Keratinocyte (primary cell): ENCODE measurements around the gene RBM38. TPM values are rescaled to one million over a fixed set of nuclear protein-coding genes. Genes with fewer than 3 reads are reported as not detected.

Experiments used
- DNase-seq: peaks from one replicate; pipeline ENCODE4 v3.0.0-alpha.2; 2011; ENCODE audit warnings: low read depth, missing footprints, low spot score
- FAIRE-seq: peaks from 2 replicates; lab custom pipeline; 2011; peaks lifted over from hg19 to GRCh38; lab: Jason Lieb, UNC
- H2AFZ ChIP-seq: 2 replicates; pipeline ENCODE4 v1.6.0; 2012; ENCODE audit warnings: low read length, control low read depth, inconsistent platforms; ENCODE audit not compliant: control insufficient read depth
- H3K27ac ChIP-seq: 2 replicates; pipeline ENCODE4 v1.5.1; 2011; ENCODE audit warnings: low read length; ENCODE audit not compliant: control insufficient read depth, insufficient read depth
- H3K27me3 ChIP-seq: 3 replicates; pipeline ENCODE4 v1.6.0; 2011; ENCODE audit warnings: low read length; ENCODE audit not compliant: control insufficient read depth, insufficient read depth; ENCODE audit errors: extremely low read depth
- H3K36me3 ChIP-seq, 2 experiments: 2 replicates in 1 of 2; 3 replicates in 1 of 2; pipeline ENCODE4 v1.5.1; 2011; ENCODE audit warnings: low read length in 2 of 2, mild to moderate bottlenecking in 1 of 2; ENCODE audit not compliant: control insufficient read depth in 2 of 2, insufficient read depth in 2 of 2; ENCODE audit errors: extremely low read depth in 1 of 2
- H3K4me1 ChIP-seq: 3 replicates; pipeline ENCODE4 v1.5.1; 2011; ENCODE audit warnings: low read length; ENCODE audit not compliant: control insufficient read depth, insufficient read depth; ENCODE audit errors: extremely low read depth
- H3K4me2 ChIP-seq: 3 replicates; pipeline ENCODE4 v1.6.0; 2011; ENCODE audit warnings: low read depth, low read length; ENCODE audit not compliant: control insufficient read depth, insufficient read depth; ENCODE audit errors: extremely low read depth
- H3K4me3 ChIP-seq, 3 experiments: fragments of 200-600 bp in 1 of 3; sonication (generic) in 1 of 3; 2 replicates in 2 of 3; 3 replicates in 1 of 3; pipeline ENCODE4 v1.5.1; 2011 to 2016; ENCODE audit warnings: low read length in 3 of 3, mild to moderate bottlenecking in 3 of 3, control low read depth in 2 of 3, inconsistent platforms in 1 of 3, low read depth in 1 of 3, mixed read lengths in 1 of 3, mixed run types in 1 of 3, moderate library complexity in 1 of 3; ENCODE audit not compliant: control insufficient read depth in 2 of 3, insufficient read depth in 2 of 3; ENCODE audit errors: extremely low read depth in 1 of 3
- H3K79me2 ChIP-seq: 2 replicates; pipeline ENCODE4 v1.6.0; 2012; ENCODE audit warnings: low read length; ENCODE audit not compliant: control insufficient read depth, insufficient read depth
- H3K9ac ChIP-seq: 3 replicates; pipeline ENCODE4 v1.6.0; 2011; ENCODE audit warnings: low read length; ENCODE audit not compliant: control insufficient read depth, insufficient read depth; ENCODE audit errors: extremely low read depth
- H3K9me1 ChIP-seq: 3 replicates; pipeline ENCODE4 v1.6.0; 2011; ENCODE audit warnings: low read length; ENCODE audit not compliant: control insufficient read depth, insufficient read depth; ENCODE audit errors: extremely low read depth
- H3K9me3 ChIP-seq: 2 replicates; pipeline ENCODE4 v1.5.1; 2012; ENCODE audit warnings: low read depth, low read length; ENCODE audit not compliant: control insufficient read depth
- H4K20me1 ChIP-seq: 3 replicates; pipeline ENCODE4 v1.6.0; 2011; ENCODE audit warnings: low read length; ENCODE audit not compliant: control insufficient read depth, insufficient read depth; ENCODE audit errors: extremely low read depth
- EZH2 ChIP-seq: IDR thresholded peaks from one replicate; pipeline ENCODE4 v1.6.1; 2012; ENCODE audit warnings: inconsistent platforms, mild to moderate bottlenecking, low read length, moderate library complexity
- dilution Hi-C: fragments of 300-500 bp; cut with MboI; formaldehyde crosslinking; loops from one replicate; pipeline ENCODE4 v1.7.0; 2020; ENCODE audit warnings: low sequenced_read_pairs; ENCODE audit not compliant: extremely low pct_ligation_motif_present
- polyA plus RNA-seq, 5 experiments: library from polyadenylated mRNA; depleted of rRNA in 3 of 5; stranded (reverse) in 3 of 5; stranded (forward) in 1 of 5; unstranded in 1 of 5; fragments of >200 nt; gene quantifications; 1 replicate in 1 of 5; 2 replicates in 3 of 5; 3 replicates in 1 of 5; pipeline versions ENCODE4 v1.2.1 to v1.2.3, GENCODE V29; 2011 to 2012; ENCODE audit warnings: missing spikeins in 2 of 5, low read depth in 1 of 5, low replicate concordance in 1 of 5
- TF ChIP-seq, protein P1 (sequence below), 3 experiments: IDR thresholded peaks in 1 of 3; conservative IDR thresholded peaks in 1 of 3; optimal IDR thresholded peaks in 1 of 3; 2 replicates in 2 of 3; 3 replicates in 1 of 3; pipeline versions ENCODE3 to v1.5.1; 2011; ENCODE audit warnings: low read length in 3 of 3, mild to moderate bottlenecking in 3 of 3, moderate library complexity in 2 of 3, control low read depth in 1 of 3, inconsistent platforms in 1 of 3; ENCODE audit not compliant: insufficient read depth in 2 of 3; ENCODE audit errors: extremely low read depth in 1 of 3

RBM38 gene
- polyA plus RNA-seq, 1 donor (not counting 4 experiments of a cell fraction or from before 2014, with no cell fraction given): 5.1 TPM

GRCh38 chr20:57372157-57372556 is 19.0 kb upstream of the RBM38 start:
- Histone ChIP-seq H3K9me3 (no peaks in the 10 kb centered on the region), H2AFZ (no peak overlapping the region), H4K20me1 (no peaks in the 10 kb centered on the region), H3K4me3 (no peak overlapping the region), H3K4me1 (no peaks in the 10 kb centered on the region), H3K27me3 (no peaks in the 10 kb centered on the region), H3K9ac (no peak overlapping the region), H3K4me2 (no peak overlapping the region), H3K36me3 (peaks cover 44 to 59% of the 10 kb centered on the region in 2 experiments), H3K9me1 (no peaks in the 10 kb centered on the region), H3K27ac (no peak overlapping the region), H3K79me2 (no peaks in the 10 kb centered on the region)
- TF ChIP-seq EZH2: no peak
- TF ChIP-seq, protein P1, sequence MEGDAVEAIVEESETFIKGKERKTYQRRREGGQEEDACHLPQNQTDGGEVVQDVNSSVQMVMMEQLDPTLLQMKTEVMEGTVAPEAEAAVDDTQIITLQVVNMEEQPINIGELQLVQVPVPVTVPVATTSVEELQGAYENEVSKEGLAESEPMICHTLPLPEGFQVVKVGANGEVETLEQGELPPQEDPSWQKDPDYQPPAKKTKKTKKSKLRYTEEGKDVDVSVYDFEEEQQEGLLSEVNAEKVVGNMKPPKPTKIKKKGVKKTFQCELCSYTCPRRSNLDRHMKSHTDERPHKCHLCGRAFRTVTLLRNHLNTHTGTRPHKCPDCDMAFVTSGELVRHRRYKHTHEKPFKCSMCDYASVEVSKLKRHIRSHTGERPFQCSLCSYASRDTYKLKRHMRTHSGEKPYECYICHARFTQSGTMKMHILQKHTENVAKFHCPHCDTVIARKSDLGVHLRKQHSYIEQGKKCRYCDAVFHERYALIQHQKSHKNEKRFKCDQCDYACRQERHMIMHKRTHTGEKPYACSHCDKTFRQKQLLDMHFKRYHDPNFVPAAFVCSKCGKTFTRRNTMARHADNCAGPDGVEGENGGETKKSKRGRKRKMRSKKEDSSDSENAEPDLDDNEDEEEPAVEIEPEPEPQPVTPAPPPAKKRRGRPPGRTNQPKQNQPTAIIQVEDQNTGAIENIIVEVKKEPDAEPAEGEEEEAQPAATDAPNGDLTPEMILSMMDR (optimal IDR thresholded peaks at IDR 0.05 in 1 of 3, IDR thresholded peaks at IDR 0.05 in 1 of 3, conservative IDR thresholded peaks at IDR 0.05 in 1 of 3; ENCODE audit: extremely low read depth in 1 of 3, insufficient read depth in 2 of 3, low read length in 3 of 3): no peak
- no peak for DNase-seq
- dilution Hi-C loops: no loop called here
- no peak for FAIRE-seq

DNA sequence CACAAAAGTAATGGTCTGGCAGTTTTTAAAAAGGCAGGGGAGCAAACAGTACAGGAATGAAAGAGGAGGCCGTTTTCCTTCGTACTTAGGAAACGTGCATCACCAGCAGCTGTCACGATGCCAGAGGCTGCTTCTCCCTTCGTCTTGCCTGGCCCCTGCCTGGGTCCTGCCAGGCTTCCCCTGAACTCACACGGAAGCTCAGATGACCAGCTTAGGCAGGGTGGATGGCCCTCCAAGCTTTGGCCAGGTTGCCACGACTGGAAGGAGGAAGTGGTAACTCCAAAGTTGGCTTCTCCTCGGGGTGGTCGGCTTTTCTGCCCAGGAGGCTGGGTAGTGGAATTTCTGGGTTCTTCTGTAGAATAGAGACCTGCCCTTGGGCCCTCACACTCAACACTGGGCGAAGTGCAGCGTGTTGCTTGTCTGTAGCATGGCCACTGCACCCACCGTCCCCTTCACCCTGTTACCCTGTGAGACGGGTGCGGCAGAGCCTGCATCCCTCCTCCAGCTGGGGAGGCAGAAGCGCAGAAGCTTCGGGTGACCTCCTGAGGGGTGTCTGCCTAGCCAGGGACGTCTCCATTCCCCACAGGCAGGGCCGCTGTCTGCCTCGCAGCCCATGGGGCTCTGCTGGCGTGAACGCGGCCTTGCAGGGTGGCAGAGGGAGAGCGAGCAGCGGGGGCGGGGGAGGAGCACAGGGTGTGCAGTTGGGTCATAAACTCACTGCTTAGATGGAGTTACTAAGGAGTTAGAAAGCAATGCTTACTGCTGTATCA is 18.4 kb upstream of the RBM38 start:
- Histone ChIP-seq H3K27me3 (no peaks in the 10 kb centered on the region), H3K9me3 (no peaks in the 10 kb centered on the region), H2AFZ (no peak overlapping the region), H3K9ac (no peak overlapping the region), H3K27ac (no peak overlapping the region), H3K4me2 (no peak overlapping the region), H3K9me1 (no peaks in the 10 kb centered on the region), H3K4me1 (no peaks in the 10 kb centered on the region), H4K20me1 (no peaks in the 10 kb centered on the region), H3K79me2 (no peaks in the 10 kb centered on the region), H3K4me3 (no peak overlapping the region), H3K36me3 (peaks cover 47 to 56% of the 10 kb centered on the region in 2 experiments)
- dilution Hi-C loops: no loop called here
- TF ChIP-seq, protein P1 (optimal IDR thresholded peaks at IDR 0.05 in 1 of 3, IDR thresholded peaks at IDR 0.05 in 1 of 3, conservative IDR thresholded peaks at IDR 0.05 in 1 of 3; ENCODE audit: extremely low read depth in 1 of 3, insufficient read depth in 2 of 3, low read length in 3 of 3): no peak
- TF ChIP-seq EZH2: no peak
- no peak for FAIRE-seq
- no peak for DNase-seq
